T-cell (primary cell): ENCODE data around the gene OPRL1. TPM values are rescaled to one million over a fixed set of nuclear protein-coding genes. Genes with fewer than 3 reads are reported as not detected.

Source experiments
- ATAC-seq, 4 experiments: fragments of 200-7000 bp in 3 of 4; fragments of 150-1000 bp in 1 of 4; cut with Tn5 transposase; replicated peaks in 1 of 4; 1 replicate in 3 of 4; 2 replicates in 1 of 4; pipeline ENCODE4 v1.10.0; 2021; ENCODE audit warnings: moderate library complexity in 3 of 4, mild to moderate bottlenecking in 2 of 4, moderate number of reproducible peaks in 1 of 4
- CTCF ChIA-PET, 2 donors: fragments of 300-600 bp; sonication (Branson Sonifier 250); formaldehyde crosslinking; loops; one replicate each; lab custom pipeline; 2022; ENCODE audit warnings: antibody characterized with exemption in 2 of 2; lab: Charles Lee
- POLR2A ChIA-PET, 2 donors: fragments of 300-600 bp; sonication (Branson Sonifier 250); formaldehyde crosslinking; loops; one replicate each; lab custom pipeline; 2022; ENCODE audit warnings: antibody characterized with exemption in 2 of 2; lab: Charles Lee
- DNase-seq, 35 experiments: peaks; one replicate each; pipeline versions ENCODE4 v3.0.0 to v3.0.0-alpha.2; 2013 to 2023
- H3K27ac ChIP-seq: one replicate; pipeline ENCODE4 v1.5.1; 2013; ENCODE audit warnings: low read length
- H3K27me3 ChIP-seq, 2 experiments: replicated peaks in 1 of 2; 1 replicate in 1 of 2; 2 replicates in 1 of 2; pipeline versions ENCODE4 v1.6.1 to v1.7.0; 2013; ENCODE audit warnings: low read length in 1 of 2, mixed read lengths in 1 of 2; ENCODE audit not compliant: control insufficient read depth in 2 of 2, insufficient read depth in 2 of 2; ENCODE audit errors: extremely low read depth in 1 of 2
- H3K36me3 ChIP-seq, 2 donors: 1 replicate in 1 of 2; 2 replicates in 1 of 2; pipeline versions ENCODE4 v1.6.1 to v1.7.0; 2013; ENCODE audit warnings: low read length in 1 of 2; ENCODE audit not compliant: control insufficient read depth in 2 of 2, insufficient read depth in 1 of 2; ENCODE audit errors: extremely low read depth in 1 of 2
- H3K4me1 ChIP-seq, 2 experiments: 1 replicate in 1 of 2; 2 replicates in 1 of 2; pipeline versions ENCODE4 v1.6.1 to v1.7.0; 2013; ENCODE audit warnings: low read length in 2 of 2, mixed read lengths in 1 of 2; ENCODE audit not compliant: insufficient read depth in 2 of 2, control insufficient read depth in 1 of 2; ENCODE audit errors: extremely low read depth in 1 of 2
- H3K4me3 ChIP-seq, 2 donors: 1 replicate in 1 of 2; 2 replicates in 1 of 2; pipeline versions ENCODE4 v1.5.1 to v1.7.0; 2013; ENCODE audit warnings: mild to moderate bottlenecking in 2 of 2, low read length in 1 of 2, moderate library complexity in 1 of 2; ENCODE audit not compliant: control insufficient read depth in 1 of 2; ENCODE audit errors: extremely low read depth in 1 of 2
- H3K9me3 ChIP-seq: 2 replicates; pipeline ENCODE4 v1.7.0; 2013
- H3K27ac Mint-ChIP-seq, 2 donors: one replicate each; pipeline ENCODE4 v1.8.0; 2020 to 2021; ENCODE audit warnings: mild to moderate bottlenecking in 2 of 2, mixed read lengths in 2 of 2
- H3K27me3 Mint-ChIP-seq, 2 donors: one replicate each; pipeline ENCODE4 v1.8.0; 2021 to 2022; ENCODE audit warnings: mixed read lengths in 2 of 2
- H3K36me3 Mint-ChIP-seq: one replicate; pipeline ENCODE4 v1.8.0; 2021; ENCODE audit warnings: mixed read lengths
- H3K4me1 Mint-ChIP-seq, 3 donors: one replicate each; pipeline ENCODE4 v1.8.0; 2020 to 2022; ENCODE audit warnings: mixed read lengths in 3 of 3, mild to moderate bottlenecking in 1 of 3
- H3K4me3 Mint-ChIP-seq, 3 donors: one replicate each; pipeline ENCODE4 v1.8.0; 2020 to 2022; ENCODE audit warnings: mild to moderate bottlenecking in 3 of 3, mixed read lengths in 3 of 3, moderate library complexity in 3 of 3
- H3K9me3 Mint-ChIP-seq, 3 donors: one replicate each; pipeline ENCODE4 v1.8.0; 2020 to 2022; ENCODE audit warnings: mixed read lengths in 3 of 3
- WGBS: methylation state at CpG from one replicate; pipeline ENCODE4 v1.1.5; 2013; ENCODE audit warnings: missing lambda C conversion rate; ENCODE audit not compliant: insufficient coverage; 5-methylcytosine and 5-hydroxymethylcytosine counted together
- total RNA-seq, 35 experiments: library from RNA in 6 of 35; stranded (reverse) in 6 of 35; fragments of 120-200 nt in 1 of 35; gene quantifications; one replicate each; pipeline versions ENCODE4 v1.2.1 to v1.2.4 and lab custom pipeline; 2013 to 2026

The OPRL1 gene
- total RNA-seq, 5 donors from 2014 or later (not counting 1 experiment from before 2014, with no cell fraction given) = 1.1 to 1.9 (median 1.5) TPM

DNA sequence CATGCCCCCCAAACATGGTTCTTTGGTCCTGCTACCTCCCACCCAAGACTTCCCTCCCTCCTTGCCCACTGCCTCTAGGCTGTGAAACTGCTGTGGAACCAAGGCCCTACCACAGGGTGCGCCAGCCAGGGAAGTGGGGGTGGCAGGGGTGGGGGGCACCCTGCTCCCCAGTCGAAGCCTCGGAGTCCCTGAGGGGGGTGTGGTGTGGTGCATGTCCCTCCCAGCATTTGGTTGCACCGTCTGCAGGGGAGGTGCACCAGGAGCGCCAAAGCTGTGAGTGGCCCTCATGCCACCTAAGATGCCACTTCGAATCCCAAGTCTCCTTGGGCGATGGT, 2.4 kb upstream of the OPRL1 start:
- peak overlapping the region; percentile 90 to 97 for H3K4me3 ChIP-seq
- Mint-ChIP-seq H3K9me3 (no peaks in the 10 kb centered on the region), H3K27me3 (no peaks in the 10 kb centered on the region), H3K36me3 (peaks cover 3% of the 10 kb centered on the region), H3K27ac (peak overlapping the region; percentile 89 to 94), H3K4me3 (peak overlapping the region; percentile 83 to 91 (median 88)), H3K4me1 (peaks cover 34 to 37% (median 37%) of the 10 kb centered on the region in 3 donors)
- ChIA-PET CTCF (interaction anchor here in 1 of 2 donors (0.6 kb wide), 1 partner anchor 176 kb away, joined by 4 read pairs; no protein-coding TSS in a partner anchor), POLR2A (no interaction called here)
- peak in 3 of 4 experiments; percentile 2 to 3 (median 2) for ATAC-seq
- H3K27ac ChIP-seq = peak overlapping the region; percentile 76
- no peaks in the 10 kb centered on the region for H3K9me3 ChIP-seq
- WGBS = 0% methylated on average over 7 of the region's 7 CpGs
- peaks cover 7 to 34% of the 10 kb centered on the region in 2 donors for H3K36me3 ChIP-seq
- no peaks in the 10 kb centered on the region for H3K27me3 ChIP-seq
- no peak for DNase-seq
- H3K4me1 ChIP-seq = peaks cover 20 to 60% of the 10 kb centered on the region in 2 experiments

DNA sequence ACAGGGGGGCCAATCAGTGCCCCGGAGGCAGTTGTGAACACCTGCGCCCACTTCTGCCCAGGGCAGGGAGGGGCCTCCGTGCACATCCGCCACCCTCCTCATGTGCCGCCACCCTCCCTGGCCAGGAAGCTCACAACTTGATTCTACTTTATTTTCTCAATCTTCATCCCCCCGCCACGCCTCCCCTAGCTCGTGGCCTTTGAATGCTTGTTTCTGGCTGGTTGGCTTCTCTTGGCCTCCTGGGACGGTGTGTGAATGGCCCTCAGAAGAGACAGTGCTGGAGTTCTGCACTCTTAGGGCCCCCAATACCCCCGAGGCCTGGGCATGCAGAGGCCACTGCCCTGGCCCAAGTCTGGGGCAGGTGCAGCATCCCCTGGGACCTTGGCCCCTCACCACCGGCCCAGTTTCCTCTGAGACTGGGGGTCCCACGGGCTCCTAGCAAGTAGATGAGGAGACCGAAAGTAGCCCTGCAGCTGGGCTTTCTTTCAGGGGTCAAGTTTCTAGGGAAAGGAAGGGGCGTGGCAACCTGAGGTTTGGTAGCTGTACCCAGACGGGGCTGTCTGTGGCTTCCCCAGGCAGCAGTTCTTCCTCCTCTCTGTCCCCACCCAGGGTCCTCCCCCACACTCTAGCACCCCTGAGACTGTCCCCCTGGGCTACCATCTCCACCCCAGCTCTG, 1.9 kb upstream of the OPRL1 start:
- no peaks in the 10 kb centered on the region for H3K27me3 Mint-ChIP-seq
- peaks cover 37 to 42% (median 40%) of the 10 kb centered on the region in 3 donors for H3K4me1 Mint-ChIP-seq
- peak overlapping the region; percentile 89 to 94 for H3K27ac Mint-ChIP-seq
- peaks cover 3% of the 10 kb centered on the region for H3K36me3 Mint-ChIP-seq
- no peaks in the 10 kb centered on the region for H3K9me3 Mint-ChIP-seq
- Histone ChIP-seq H3K9me3 (no peaks in the 10 kb centered on the region), H3K27ac (peak overlapping the region; percentile 76), H3K4me1 (peaks cover 23 to 65% of the 10 kb centered on the region in 2 experiments), H3K4me3 (peak overlapping the region; percentile 90 to 97), H3K27me3 (peaks cover 0 to 3% of the 10 kb centered on the region in 2 experiments), H3K36me3 (peaks cover 3 to 30% of the 10 kb centered on the region in 2 donors)
- ChIA-PET POLR2A (no interaction called here), CTCF (interaction anchor here in 1 of 2 donors (0.6 kb wide), 1 partner anchor 176 kb away, joined by 4 read pairs; no protein-coding TSS in a partner anchor)
- peak; percentile 53 to 80 (median 70) for DNase-seq
- WGBS = 0% methylated on average over 10 of the region's 15 CpGs
- H3K4me3 Mint-ChIP-seq = peak overlapping the region; percentile 83 to 91 (median 88)
- peak; percentile 62 to 71 (median 68) for ATAC-seq

DNA sequence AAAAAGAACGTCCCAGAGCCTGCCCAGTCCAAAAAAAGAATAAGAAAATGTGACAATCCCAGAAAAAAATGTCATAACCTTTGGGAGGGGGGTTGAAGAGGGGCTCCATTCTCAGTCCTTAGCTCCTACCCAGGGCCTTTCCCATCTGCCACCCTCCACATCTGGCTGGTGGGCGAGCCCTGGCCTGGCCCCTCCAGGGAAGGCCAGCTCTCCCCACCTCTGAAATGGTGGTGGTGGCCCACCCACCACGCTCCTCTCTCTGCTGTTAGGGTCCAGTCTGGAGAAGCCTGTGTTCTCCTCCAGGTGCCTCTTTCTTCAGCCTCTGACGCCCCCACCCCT, 979 bp upstream of the OPRL1 start:
- peak overlapping the region; percentile 76 for H3K27ac ChIP-seq
- H3K4me1 ChIP-seq = peaks cover 25 to 69% of the 10 kb centered on the region in 2 experiments
- peaks cover 40 to 46% (median 43%) of the 10 kb centered on the region in 3 donors for H3K4me1 Mint-ChIP-seq
- ChIA-PET POLR2A (no interaction called here), CTCF (no interaction called here)
- peak overlapping the region; percentile 90 to 97 for H3K4me3 ChIP-seq
- DNase-seq (no peak), ATAC-seq (no peak)
- peaks cover 0 to 21% of the 10 kb centered on the region in 2 donors for H3K36me3 ChIP-seq
- H3K4me3 Mint-ChIP-seq = peak overlapping the region; percentile 83 to 91 (median 88)
- WGBS = 0% methylated on average over 2 of the region's 4 CpGs
- H3K36me3 Mint-ChIP-seq = peaks cover 3% of the 10 kb centered on the region
- H3K9me3 ChIP-seq = no peaks in the 10 kb centered on the region
- no peaks in the 10 kb centered on the region for H3K27me3 Mint-ChIP-seq
- H3K27me3 ChIP-seq = peaks cover 0 to 7% of the 10 kb centered on the region in 2 experiments
- peak overlapping the region; percentile 89 to 94 for H3K27ac Mint-ChIP-seq
- H3K9me3 Mint-ChIP-seq = no peaks in the 10 kb centered on the region

DNA sequence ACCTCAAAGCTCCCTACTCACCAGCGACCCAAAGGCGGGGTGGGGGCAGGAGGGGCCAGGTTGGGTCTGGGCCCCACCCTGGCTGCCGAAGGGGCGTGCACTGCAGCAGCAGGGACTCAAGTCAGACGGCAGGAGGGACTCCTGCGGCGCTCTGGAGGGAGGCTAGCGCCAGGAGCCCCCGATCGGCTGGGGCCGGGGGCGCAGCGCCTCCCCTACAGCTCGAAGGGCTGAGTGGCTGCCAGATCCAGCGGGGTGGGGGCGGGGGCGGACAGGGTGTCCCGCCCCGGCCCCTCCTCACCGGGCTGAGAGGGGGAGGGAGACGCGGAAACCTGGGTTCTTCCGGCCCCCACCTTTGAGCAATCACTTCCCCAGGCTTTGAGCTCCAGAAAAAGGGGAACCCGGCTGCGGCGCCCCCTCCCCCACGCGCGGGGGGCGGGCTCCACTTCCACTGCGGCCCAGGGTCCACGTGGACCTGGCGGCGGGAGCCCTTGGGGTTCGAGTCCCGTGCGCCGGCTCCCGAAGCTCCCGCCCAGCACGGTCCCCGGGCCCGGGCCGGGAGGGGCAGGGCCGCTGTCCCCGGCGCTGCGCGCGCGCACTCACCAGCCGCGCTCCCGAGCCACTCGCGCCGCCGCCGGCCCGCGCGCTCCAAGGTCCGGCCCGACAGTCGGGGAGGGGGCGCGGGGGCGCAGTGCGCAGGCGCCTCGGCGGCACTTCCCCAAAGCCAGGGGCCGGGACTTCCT, 439 bp upstream of the OPRL1 start, which contains the start of gene RGS19:
TSS of gene RGS19 (minus strand) at position 246 of the 740 bp plus-strand sequence. CDS start 2,632 bp downstream, outside the sequence.
- Histone ChIP-seq H3K4me1 (peaks cover 27 to 73% of the 10 kb centered on the region in 2 experiments), H3K4me3 (peak within 1 kb of the TSS; percentile 90 to 97), H3K27ac (peak within 1 kb of the TSS; percentile 83), H3K9me3 (no peaks in the 10 kb centered on the region), H3K27me3 (peaks cover 0 to 11% of the 10 kb centered on the region in 2 experiments), H3K36me3 (peaks cover 0 to 17% of the 10 kb centered on the region in 2 donors)
- ChIA-PET CTCF (no interaction called here), POLR2A (interaction anchor here in 1 of 2 donors (0.5 kb wide), 1 partner anchor 559 kb away, joined by 5 read pairs; no protein-coding TSS in a partner anchor)
- H3K9me3 Mint-ChIP-seq = no peaks in the 10 kb centered on the region
- H3K27ac Mint-ChIP-seq = peak within 1 kb of the TSS; percentile 89 to 94
- ATAC-seq (peak; percentile 37 to 54 (median 46)), DNase-seq (peak; percentile 44 to 78 (median 62))
- peaks cover 43 to 50% (median 46%) of the 10 kb centered on the region in 3 donors for H3K4me1 Mint-ChIP-seq
- under 1% methylated on average over 67 of the region's 73 CpGs for WGBS
- H3K27me3 Mint-ChIP-seq = peaks cover 0 to 3% of the 10 kb centered on the region in 2 donors
- peaks cover 3% of the 10 kb centered on the region for H3K36me3 Mint-ChIP-seq
- peak within 1 kb of the TSS; percentile 83 to 91 (median 88) for H3K4me3 Mint-ChIP-seq

DNA sequence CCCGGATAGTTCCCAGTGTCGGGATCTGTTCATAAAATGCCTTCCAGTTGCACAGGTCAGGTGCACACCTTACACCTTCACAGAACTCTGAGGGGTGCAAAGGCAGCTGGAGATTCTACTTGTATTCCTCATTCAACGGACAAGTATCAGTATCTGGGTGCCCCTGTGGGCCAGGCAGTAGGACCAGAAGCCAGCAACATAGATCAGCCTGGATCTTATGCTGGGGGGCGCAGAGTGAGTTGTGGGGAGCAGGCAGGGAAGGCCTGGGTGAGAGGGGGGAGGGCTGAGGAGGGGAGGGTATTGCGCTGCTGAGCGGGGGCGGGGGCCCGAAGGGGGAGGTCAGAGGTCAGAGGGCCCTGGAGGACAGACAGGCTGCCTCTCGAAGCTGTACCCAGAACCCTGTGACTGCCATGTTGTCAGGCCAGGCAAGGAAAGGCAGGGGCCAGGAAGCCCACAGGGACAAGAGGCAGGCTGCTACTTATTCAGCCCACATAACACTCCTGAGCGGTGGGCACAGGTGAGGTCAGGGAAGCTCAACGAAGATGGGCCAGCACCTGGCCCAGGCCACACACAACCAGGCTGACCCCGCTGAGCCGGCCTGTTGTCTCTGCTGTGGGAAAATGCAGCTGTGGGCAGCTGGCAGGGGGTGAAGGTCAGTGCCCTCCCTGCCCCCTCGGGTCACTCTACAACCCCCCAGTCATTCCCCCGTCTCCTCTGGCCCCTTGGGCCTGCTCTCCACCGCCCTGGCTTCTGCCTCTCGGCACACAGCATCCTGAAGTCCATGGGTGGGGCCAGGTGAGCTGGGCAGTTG, 1.1 kb downstream of the OPRL1 start:
- H3K4me3 ChIP-seq = peak overlapping the region in 1 of 2 donors; percentile 44
- ChIA-PET CTCF (no interaction called here), POLR2A (no interaction called here)
- ATAC-seq (no peak), DNase-seq (peak in 1 of 35 experiments; percentile 30)
- Mint-ChIP-seq H3K27me3 (peaks cover 0 to 6% of the 10 kb centered on the region in 2 donors), H3K4me3 (peak overlapping the region; percentile 74 to 79 (median 78)), H3K27ac (peak overlapping the region; percentile 86 to 89), H3K36me3 (no peaks in the 10 kb centered on the region), H3K4me1 (peaks cover 44 to 50% (median 44%) of the 10 kb centered on the region in 3 donors), H3K9me3 (no peaks in the 10 kb centered on the region)
- H3K27me3 ChIP-seq = peaks cover 0 to 22% of the 10 kb centered on the region in 2 experiments
- no peaks in the 10 kb centered on the region for H3K9me3 ChIP-seq
- peak overlapping the region; percentile 83 for H3K27ac ChIP-seq
- peaks cover 0 to 7% of the 10 kb centered on the region in 2 donors for H3K36me3 ChIP-seq
- 92% methylated on average over 7 of the region's 17 CpGs for WGBS
- peaks cover 28 to 77% of the 10 kb centered on the region in 2 experiments for H3K4me1 ChIP-seq
